ENCODE measurements around the gene HDAC4. TPM values are rescaled to one million over a fixed set of nuclear protein-coding genes. Genes with fewer than 3 reads are reported as not detected.
"Not testable (repeated sequence)": the region's sequence is repeated elsewhere in the genome, so short reads cannot be mapped to it uniquely, and the experiment has no call there.

Gene HDAC4
- polyA plus RNA-seq (2013, experiment 1 of 2): 6.7 TPM
- 6.8 TPM for polyA plus RNA-seq (2013, experiment 2 of 2)

- no peaks in the 10 kb centered on the region for H3K9me3 ChIP-seq (ENCODE audit: insufficient read depth, low read depth, low read length)
- H3K27me3 ChIP-seq (ENCODE audit: insufficient read depth, low read length): no peaks in the 10 kb centered on the region; the same call in 1 of the 2 replicates
- H3K27ac ChIP-seq (ENCODE audit: low read depth, low read length): peak within 1 kb of the TSS; percentile 97
- H3K4me1 ChIP-seq (ENCODE audit: insufficient read depth, low read length): peaks cover 23% of the 10 kb centered on the region
- peak within 1 kb of the TSS; percentile 99 for H3K9ac ChIP-seq (ENCODE audit: low read depth, low read length)
- H3K4me3 ChIP-seq (ENCODE audit: low read length): peak within 1 kb of the TSS; percentile 83
- H3K36me3 ChIP-seq (ENCODE audit: insufficient read depth, low read length): no peaks in the 10 kb centered on the region
- under 1% methylated on average over 78 of the region's 78 CpGs for WGBS
Measured at GRCh38 chr2:239400596-239401066, at the start of gene HDAC4. Gene HDAC4 (minus strand): TSS chr2:239401020. CDS start chr2:239352699, 48,321 bp downstream.

- not testable (repeated sequence) for H3K4me3 ChIP-seq (ENCODE audit: low read length); H3K27me3 ChIP-seq (ENCODE audit: insufficient read depth, low read length); H3K4me1 ChIP-seq (ENCODE audit: insufficient read depth, low read length); H3K9ac ChIP-seq (ENCODE audit: low read depth, low read length); H3K27ac ChIP-seq (ENCODE audit: low read depth, low read length); H3K36me3 ChIP-seq (ENCODE audit: insufficient read depth, low read length)
- WGBS: 96% methylated on average over 32 of the region's 32 CpGs
- peaks cover 43% of the 10 kb centered on the region for H3K9me3 ChIP-seq (ENCODE audit: insufficient read depth, low read depth, low read length)
Measured at GRCh38 chr2:239449468-239449867, 48.6 kb upstream of the HDAC4 start.

GRCh38 chr2:239445771-239446524 lies 45.1 kb upstream of the HDAC4 start:
- H3K9me3 ChIP-seq (ENCODE audit: insufficient read depth, low read depth, low read length): peaks cover 15% of the 10 kb centered on the region; the same call in 1 of the 2 replicates
- H3K4me3 ChIP-seq (ENCODE audit: low read length): no peak overlapping the region
- H3K9ac ChIP-seq (ENCODE audit: low read depth, low read length): no peak overlapping the region
- no peaks in the 10 kb centered on the region for H3K36me3 ChIP-seq (ENCODE audit: insufficient read depth, low read length)
- no peaks in the 10 kb centered on the region for H3K27me3 ChIP-seq (ENCODE audit: insufficient read depth, low read length)
- peaks cover 7% of the 10 kb centered on the region; the same call in 1 of the 2 replicates for H3K4me1 ChIP-seq (ENCODE audit: insufficient read depth, low read length)
- no peak overlapping the region for H3K27ac ChIP-seq (ENCODE audit: low read depth, low read length)
- 94% methylated on average over 6 of the region's 6 CpGs for WGBS

- no peak overlapping the region for H3K27ac ChIP-seq (ENCODE audit: low read depth, low read length)
- no peaks in the 10 kb centered on the region for H3K36me3 ChIP-seq (ENCODE audit: insufficient read depth, low read length)
- WGBS: 88% methylated on average over 18 of the region's 20 CpGs
- peaks cover 10% of the 10 kb centered on the region; the same call in 1 of the 2 replicates for H3K9me3 ChIP-seq (ENCODE audit: insufficient read depth, low read depth, low read length)
- no peak overlapping the region for H3K9ac ChIP-seq (ENCODE audit: low read depth, low read length)
- H3K27me3 ChIP-seq (ENCODE audit: insufficient read depth, low read length): peaks cover 2% of the 10 kb centered on the region; the same call in 1 of the 2 replicates
- no peak overlapping the region for H3K4me3 ChIP-seq (ENCODE audit: low read length)
- peaks cover 15% of the 10 kb centered on the region for H3K4me1 ChIP-seq (ENCODE audit: insufficient read depth, low read length)
Measured at GRCh38 chr2:239444626-239445577, 44.1 kb upstream of the HDAC4 start.

- Histone ChIP-seq H3K9me3 (ENCODE audit: insufficient read depth, low read depth, low read length) (peaks cover 10% of the 10 kb centered on the region; the same call in 1 of the 2 replicates), H3K4me1 (ENCODE audit: insufficient read depth, low read length) (peaks cover 15% of the 10 kb centered on the region), H3K27ac (ENCODE audit: low read depth, low read length) (no peak overlapping the region), H3K27me3 (ENCODE audit: insufficient read depth, low read length) (peaks cover 11% of the 10 kb centered on the region), H3K9ac (ENCODE audit: low read depth, low read length) (no peak overlapping the region), H3K36me3 (ENCODE audit: insufficient read depth, low read length) (no peaks in the 10 kb centered on the region), H3K4me3 (ENCODE audit: low read length) (no peak overlapping the region)
- 90% methylated on average over 14 of the region's 14 CpGs for WGBS
Measured at GRCh38 chr2:239443666-239444567, 43.1 kb upstream of the HDAC4 start.

GRCh38 chr2:239443102-239443620 lies 42.3 kb upstream of the HDAC4 start:
- Histone ChIP-seq H3K36me3 (ENCODE audit: insufficient read depth, low read length) (no peaks in the 10 kb centered on the region), H3K27ac (ENCODE audit: low read depth, low read length) (no peak overlapping the region), H3K4me1 (ENCODE audit: insufficient read depth, low read length) (peaks cover 15% of the 10 kb centered on the region), H3K9ac (ENCODE audit: low read depth, low read length) (no peak overlapping the region), H3K4me3 (ENCODE audit: low read length) (no peak overlapping the region), H3K27me3 (ENCODE audit: insufficient read depth, low read length) (peaks cover 12% of the 10 kb centered on the region), H3K9me3 (ENCODE audit: insufficient read depth, low read depth, low read length) (peaks cover 7% of the 10 kb centered on the region; the same call in 1 of the 2 replicates)
- 97% methylated on average over 8 of the region's 8 CpGs for WGBS

- Histone ChIP-seq H3K36me3 (ENCODE audit: insufficient read depth, low read length) (no peaks in the 10 kb centered on the region), H3K4me1 (ENCODE audit: insufficient read depth, low read length) (peaks cover 15% of the 10 kb centered on the region), H3K4me3 (ENCODE audit: low read length) (no peak overlapping the region), H3K27ac (ENCODE audit: low read depth, low read length) (no peak overlapping the region), H3K27me3 (ENCODE audit: insufficient read depth, low read length) (peaks cover 12% of the 10 kb centered on the region), H3K9me3 (ENCODE audit: insufficient read depth, low read depth, low read length) (no peaks in the 10 kb centered on the region), H3K9ac (ENCODE audit: low read depth, low read length) (no peak overlapping the region)
- WGBS: 95% methylated on average over 7 of the region's 7 CpGs
Measured at GRCh38 chr2:239442192-239442591, 41.4 kb upstream of the HDAC4 start.

GRCh38 chr2:239441261-239442078 lies 40.6 kb upstream of the HDAC4 start:
- no peak overlapping the region for H3K27ac ChIP-seq (ENCODE audit: low read depth, low read length)
- H3K9me3 ChIP-seq (ENCODE audit: insufficient read depth, low read depth, low read length): no peaks in the 10 kb centered on the region
- no peak overlapping the region for H3K9ac ChIP-seq (ENCODE audit: low read depth, low read length)
- H3K36me3 ChIP-seq (ENCODE audit: insufficient read depth, low read length): no peaks in the 10 kb centered on the region
- H3K27me3 ChIP-seq (ENCODE audit: insufficient read depth, low read length): peaks cover 12% of the 10 kb centered on the region
- 72% methylated on average over 18 of the region's 19 CpGs for WGBS
- H3K4me1 ChIP-seq (ENCODE audit: insufficient read depth, low read length): peaks cover 15% of the 10 kb centered on the region
- 0 out of 2 replicates have a peak overlapping the region, but pooled peaks have one; percentile 28 for H3K4me3 ChIP-seq (ENCODE audit: low read length)

- peaks cover 12% of the 10 kb centered on the region for H3K27me3 ChIP-seq (ENCODE audit: insufficient read depth, low read length)
- peak overlapping the region; percentile 43; the same call in 1 of the 2 replicates for H3K27ac ChIP-seq (ENCODE audit: low read depth, low read length)
- H3K9ac ChIP-seq (ENCODE audit: low read depth, low read length): no peak overlapping the region
- H3K4me3 ChIP-seq (ENCODE audit: low read length): peak overlapping the region; percentile 28
- H3K36me3 ChIP-seq (ENCODE audit: insufficient read depth, low read length): no peaks in the 10 kb centered on the region
- 11% methylated on average over 18 of the region's 18 CpGs for WGBS
- no peaks in the 10 kb centered on the region for H3K9me3 ChIP-seq (ENCODE audit: insufficient read depth, low read depth, low read length)
- peaks cover 15% of the 10 kb centered on the region for H3K4me1 ChIP-seq (ENCODE audit: insufficient read depth, low read length)
Measured at GRCh38 chr2:239440511-239440959, 39.7 kb upstream of the HDAC4 start.
